Measurements from ENCODE around the gene BNIP1. TPM values are rescaled to one million over a fixed set of nuclear protein-coding genes. Genes with fewer than 3 reads are reported as not detected.

Gene BNIP1
- total RNA-seq, 1 donor from 2014 or later: 14.9 TPM

GRCh38 chr5:173165177-173166016, 21.1 kb downstream of the BNIP1 start:
- no peak for DNase-seq (ENCODE audit: low read depth)

- DNase-seq (ENCODE audit: low read depth): no peak
These were observed 27.8 kb downstream of the BNIP1 start for GRCh38 chr5:173172166-173172565.

DNA sequence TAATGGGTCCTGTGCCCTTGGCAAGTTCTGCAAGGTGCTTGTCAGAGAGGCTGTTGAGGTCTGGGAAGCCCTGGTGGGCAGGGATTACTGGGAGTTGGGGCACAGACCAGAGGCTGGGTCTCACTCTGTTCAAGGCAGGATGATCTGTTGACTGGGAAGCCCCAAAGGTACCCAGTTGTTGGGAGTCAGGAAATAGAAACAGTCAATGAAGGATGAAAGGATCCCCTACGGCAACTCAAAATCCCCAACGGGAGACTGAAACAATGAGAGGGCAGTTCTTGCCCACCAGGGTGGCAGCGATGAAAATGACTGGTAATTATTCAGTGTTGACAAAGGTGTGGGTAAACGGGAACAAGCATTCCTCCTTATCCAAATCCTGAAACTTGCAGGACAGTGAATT, 31.2 kb downstream of the BNIP1 start:
- DNase-seq (ENCODE audit: low read depth): no peak

- DNase-seq (ENCODE audit: low read depth): no peak
These were observed 34.1 kb downstream of the BNIP1 start for GRCh38 chr5:173178369-173178910.

GRCh38 chr5:173180331-173180730, 36.0 kb downstream of the BNIP1 start:
- DNase-seq (ENCODE audit: low read depth): no peak

DNA sequence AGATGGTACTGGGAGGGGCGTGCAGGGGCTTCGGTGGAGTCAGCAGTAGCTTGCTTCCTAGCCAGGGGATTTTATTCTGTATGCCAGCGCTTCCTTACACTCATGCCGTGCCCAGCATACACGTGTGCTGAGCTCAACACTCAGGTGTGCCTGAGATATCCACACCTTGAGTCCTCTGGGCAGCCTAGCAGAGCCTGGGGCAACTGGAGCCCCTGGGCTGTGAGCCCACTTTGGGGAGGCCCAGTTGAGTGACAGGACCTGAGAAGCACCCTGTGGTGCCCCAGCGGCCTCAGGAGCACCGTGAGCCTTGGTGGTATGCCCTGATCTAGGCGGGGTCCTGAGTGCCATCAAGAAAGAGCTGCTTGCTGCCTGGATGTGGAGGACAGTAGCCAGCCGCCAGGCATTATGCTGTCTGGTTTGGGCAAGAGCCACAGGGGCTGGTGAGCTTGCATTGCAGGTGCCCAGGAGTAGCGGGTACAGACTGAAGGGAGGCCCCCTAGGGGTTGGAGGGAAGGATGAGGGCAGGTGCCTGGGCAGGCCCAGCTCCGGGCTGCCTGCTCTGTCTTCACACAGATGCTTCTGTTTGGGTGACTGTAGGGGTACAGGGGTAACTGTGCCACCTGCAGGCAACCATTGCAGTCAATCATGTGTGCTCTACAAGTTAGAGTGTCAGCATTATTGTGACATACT, 42.9 kb downstream of the BNIP1 start:
- no peak for DNase-seq (ENCODE audit: low read depth)

DNA sequence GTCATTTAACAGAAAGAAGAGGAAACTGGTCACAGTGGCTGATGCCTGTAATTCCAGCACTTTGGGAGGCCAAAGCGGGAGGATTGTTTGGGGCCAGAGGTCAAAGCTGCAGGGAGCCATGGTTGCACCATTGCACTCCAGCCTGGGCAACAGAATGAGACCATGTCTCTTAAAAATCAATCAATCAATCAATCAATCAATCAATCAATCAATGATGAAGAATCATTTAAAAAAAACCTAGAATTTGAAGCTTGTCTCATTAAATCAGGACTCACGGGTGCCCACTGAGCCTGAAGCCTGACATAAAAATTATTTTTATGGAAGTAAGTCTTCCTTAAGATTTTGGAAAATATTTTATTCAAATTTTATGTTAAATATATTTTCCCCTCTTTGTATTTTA, 43.9 kb downstream of the BNIP1 start:
- no peak for DNase-seq (ENCODE audit: low read depth)

- DNase-seq (ENCODE audit: low read depth): no peak
These were observed 46.7 kb downstream of the BNIP1 start for GRCh38 chr5:173191015-173191414.

DNA sequence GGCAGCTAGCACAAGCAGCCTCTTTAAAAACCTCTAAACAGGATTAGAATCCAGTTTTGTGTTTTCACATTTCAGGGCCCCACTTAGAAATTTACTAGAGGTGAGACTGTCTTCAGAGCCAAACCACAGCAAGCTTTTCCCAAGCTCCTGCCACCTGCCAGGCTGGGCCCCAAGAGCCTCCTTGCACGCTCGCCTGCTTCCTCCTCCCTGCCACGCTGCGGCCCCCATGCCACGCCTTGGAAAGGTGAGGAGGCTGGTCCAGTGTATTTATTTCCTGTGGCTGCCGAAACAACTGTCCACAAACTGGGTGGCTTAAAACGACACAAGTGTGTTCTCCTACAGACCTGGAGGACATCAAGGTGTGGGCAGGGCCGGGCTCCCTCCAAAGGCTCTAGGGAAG, 47.2 kb downstream of the BNIP1 start:
- no peak for DNase-seq (ENCODE audit: low read depth)

DNA sequence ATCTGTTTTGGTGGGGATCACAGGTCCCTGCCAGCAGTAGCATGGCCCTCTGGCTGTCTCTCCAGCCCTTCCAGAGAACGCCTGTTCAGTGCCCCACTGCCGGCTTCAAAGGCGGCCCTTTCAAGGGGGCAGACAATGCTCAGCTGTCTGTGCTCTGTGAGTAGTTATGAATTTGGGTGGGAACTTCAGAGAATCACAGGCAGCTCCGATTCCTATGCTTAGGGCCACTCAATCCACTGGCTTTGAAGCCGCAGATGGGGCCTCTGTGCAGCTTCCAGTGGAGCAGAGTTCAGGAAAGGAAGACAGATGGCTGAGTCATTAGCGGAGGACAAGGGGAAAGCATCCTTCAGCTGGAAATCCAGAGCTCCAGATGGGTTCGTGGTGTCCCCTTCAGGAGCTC, 48.2 kb downstream of the BNIP1 start:
- DNase-seq (ENCODE audit: low read depth): no peak

- DNase-seq (ENCODE audit: low read depth): no peak
These were observed 52.0 kb downstream of the BNIP1 start for GRCh38 chr5:173196133-173196952.

- no peak for DNase-seq (ENCODE audit: low read depth)
These were observed 53.1 kb downstream of the BNIP1 start for GRCh38 chr5:173197375-173197891.

DNA sequence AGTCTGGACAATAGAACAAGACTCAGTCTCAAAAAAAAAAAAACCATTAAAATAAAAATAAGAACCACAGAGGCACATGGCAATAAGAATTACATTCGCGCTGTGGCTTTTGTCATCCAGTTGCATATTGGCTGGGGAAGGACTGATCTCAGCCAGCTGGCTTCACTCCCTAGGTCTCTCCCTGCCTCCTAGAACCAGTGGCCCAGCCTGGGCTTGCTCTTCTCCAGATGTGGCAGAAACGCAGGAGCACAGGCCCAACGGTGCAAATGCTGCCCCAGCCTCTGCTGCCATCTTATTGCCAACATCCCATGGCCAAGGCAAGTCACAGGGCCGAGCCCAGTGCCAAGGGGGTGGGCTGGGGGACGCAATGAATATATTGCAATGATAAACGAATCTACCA, 53.7 kb downstream of the BNIP1 start:
- DNase-seq (ENCODE audit: low read depth): no peak

DNA sequence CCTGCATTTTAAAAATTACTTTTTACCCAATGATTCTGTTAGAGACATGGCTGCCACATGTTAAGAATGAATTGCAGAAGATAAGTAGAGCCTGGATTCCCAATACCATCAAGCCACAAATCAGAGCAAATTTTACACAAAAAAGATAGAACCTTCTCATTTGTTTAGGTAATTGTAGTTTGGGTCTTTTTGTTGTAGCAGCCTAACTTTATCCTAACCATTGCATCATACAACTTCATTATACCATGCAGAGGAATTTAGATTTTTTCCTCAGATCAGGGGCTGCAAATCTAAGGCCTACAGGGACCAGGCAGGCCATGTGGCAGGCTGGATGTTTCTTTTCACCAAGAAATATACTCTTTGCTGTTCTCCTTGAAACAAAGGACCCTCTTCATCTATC, 56.0 kb downstream of the BNIP1 start:
- no peak for DNase-seq (ENCODE audit: low read depth)

- DNase-seq (ENCODE audit: low read depth): peak; percentile 87
These were observed 57.4 kb downstream of the BNIP1 start for GRCh38 chr5:173201636-173202265.

DNA sequence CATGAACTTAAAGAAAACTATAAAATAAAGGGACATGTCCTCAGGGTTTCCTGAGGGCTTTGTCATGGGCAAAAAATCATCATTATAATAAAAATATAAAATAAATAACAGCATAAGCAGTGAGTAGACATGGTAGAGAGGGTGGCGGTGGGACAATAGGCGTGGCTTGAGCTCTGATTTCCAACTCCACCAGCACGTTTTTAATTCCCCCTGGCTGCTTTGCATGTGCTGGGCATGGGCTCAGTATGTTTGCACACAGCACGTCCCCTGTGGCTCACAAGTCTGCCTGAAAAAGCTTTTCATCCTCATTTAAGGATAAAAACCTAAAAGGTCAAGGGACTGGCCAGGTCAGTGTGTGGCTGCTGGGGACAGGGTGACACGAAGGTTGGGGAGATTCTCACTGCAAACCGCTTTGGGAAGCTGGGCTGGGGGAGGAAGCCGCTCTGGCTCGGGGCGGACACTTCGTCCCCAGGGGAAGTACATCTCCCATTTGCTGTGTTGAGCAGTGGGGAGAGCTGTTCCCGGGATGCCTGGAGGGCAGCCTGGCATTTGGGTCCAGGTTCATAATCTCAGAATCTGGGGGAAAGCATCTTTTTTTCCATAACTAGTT, 58.0 kb downstream of the BNIP1 start:
- DNase-seq (ENCODE audit: low read depth): no peak

DNA sequence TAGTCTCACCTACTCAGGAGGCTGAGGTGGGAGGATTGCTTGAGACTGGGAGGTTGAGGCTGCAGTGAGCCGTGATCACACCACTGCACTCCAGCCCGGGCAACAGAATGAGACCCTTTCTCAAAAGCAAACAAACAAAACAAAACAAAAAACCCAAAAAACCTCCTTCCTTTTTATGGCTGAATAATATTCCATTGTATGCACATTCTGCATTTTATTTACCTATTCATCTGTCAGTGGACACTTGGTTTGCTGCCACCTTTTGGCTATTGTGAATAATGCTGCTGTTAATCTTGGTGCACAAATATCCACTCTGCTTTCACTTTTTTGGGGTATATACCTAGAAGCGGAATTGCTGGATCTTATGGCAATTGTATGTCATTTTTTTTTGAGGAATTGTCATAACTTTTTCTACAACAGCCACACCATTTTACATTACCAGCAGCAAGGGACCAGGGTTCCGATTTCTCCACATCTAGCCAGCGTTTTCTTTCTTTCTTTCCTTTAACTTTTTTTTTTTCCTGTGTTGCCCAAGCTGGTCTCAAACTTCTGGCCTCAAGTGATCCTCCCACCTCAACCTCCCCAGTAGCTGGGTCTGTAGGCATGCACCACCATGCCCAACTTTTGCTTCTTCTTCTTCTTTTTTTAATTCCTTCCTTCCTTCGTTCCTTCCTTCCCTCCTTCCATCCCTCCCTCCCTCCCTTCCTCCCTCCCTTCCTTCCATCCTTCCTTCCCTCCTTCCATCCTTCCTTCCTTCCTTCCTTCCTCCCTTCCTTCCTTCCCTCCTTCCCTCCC, 60.1 kb downstream of the BNIP1 start:
- DNase-seq (ENCODE audit: low read depth): peak; percentile 36

GRCh38 chr5:173205916-173206315, 61.6 kb downstream of the BNIP1 start:
- no peak for DNase-seq (ENCODE audit: low read depth)

GRCh38 chr5:173208296-173208695, 64.0 kb downstream of the BNIP1 start:
- no peak for DNase-seq (ENCODE audit: low read depth)

DNA sequence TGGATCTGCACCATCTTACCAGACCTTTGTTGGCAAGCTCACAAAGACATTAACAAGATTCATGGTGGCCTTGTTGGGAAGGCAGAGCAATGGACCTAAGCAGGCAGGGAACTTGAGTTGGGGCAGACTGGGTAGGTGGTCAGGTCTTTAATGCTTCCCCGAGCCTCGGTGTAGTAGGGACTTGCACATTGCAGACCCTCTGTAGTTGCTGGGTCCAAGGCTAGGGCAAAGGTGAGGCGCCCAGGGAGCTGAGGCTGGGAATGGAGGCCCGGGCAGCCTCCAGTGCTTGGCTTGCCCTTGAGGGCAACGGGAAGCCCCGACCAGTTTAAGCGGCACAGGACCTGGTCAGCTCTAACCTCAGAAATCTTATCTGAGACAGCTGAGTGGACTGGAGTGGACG, 66.5 kb downstream of the BNIP1 start:
- no peak for DNase-seq (ENCODE audit: low read depth)
